Right renal pelvis (tissue), 4 donors: Measurements from ENCODE around the gene IRF2. TPM values are rescaled to one million over a fixed set of nuclear protein-coding genes. Genes with fewer than 3 reads are reported as not detected.

Experiments used
- DNase-seq, 4 donors: peaks; one replicate each; pipeline ENCODE4 v3.0.0-alpha.2; 2013; ENCODE audit warnings: low read depth in 4 of 4, low spot score in 3 of 4, missing footprints in 1 of 4
- polyA plus RNA-seq, 4 donors: library from polyadenylated mRNA; unstranded; fragments of 120-200 nt; gene quantifications; one replicate each; pipeline ENCODE4 v1.2.1, GENCODE V29; 2013; ENCODE audit not compliant: insufficient read length in 4 of 4

Gene IRF2
- polyA plus RNA-seq, 4 donors: 31.6 to 39.6 (median 36.2) TPM

DNA sequence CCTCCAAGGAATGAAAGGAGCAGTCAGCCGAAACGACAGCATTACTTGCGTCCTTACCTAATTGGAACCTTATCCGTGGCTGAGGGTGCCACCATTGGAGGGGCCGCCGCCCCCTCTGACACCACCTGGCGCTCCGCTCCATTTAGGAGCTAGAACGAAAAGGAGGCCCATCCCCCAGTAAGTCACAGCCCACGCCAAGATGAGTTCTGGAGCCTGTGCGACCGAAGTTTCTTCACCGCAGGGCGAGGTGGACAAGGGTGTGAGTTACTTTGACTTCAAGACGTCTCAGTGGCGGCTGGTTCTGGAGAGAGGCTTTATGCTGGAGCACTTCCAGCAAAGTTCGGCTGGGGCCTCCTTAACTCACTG is 729 bp upstream of the IRF2 start:
- no peak for DNase-seq

DNA sequence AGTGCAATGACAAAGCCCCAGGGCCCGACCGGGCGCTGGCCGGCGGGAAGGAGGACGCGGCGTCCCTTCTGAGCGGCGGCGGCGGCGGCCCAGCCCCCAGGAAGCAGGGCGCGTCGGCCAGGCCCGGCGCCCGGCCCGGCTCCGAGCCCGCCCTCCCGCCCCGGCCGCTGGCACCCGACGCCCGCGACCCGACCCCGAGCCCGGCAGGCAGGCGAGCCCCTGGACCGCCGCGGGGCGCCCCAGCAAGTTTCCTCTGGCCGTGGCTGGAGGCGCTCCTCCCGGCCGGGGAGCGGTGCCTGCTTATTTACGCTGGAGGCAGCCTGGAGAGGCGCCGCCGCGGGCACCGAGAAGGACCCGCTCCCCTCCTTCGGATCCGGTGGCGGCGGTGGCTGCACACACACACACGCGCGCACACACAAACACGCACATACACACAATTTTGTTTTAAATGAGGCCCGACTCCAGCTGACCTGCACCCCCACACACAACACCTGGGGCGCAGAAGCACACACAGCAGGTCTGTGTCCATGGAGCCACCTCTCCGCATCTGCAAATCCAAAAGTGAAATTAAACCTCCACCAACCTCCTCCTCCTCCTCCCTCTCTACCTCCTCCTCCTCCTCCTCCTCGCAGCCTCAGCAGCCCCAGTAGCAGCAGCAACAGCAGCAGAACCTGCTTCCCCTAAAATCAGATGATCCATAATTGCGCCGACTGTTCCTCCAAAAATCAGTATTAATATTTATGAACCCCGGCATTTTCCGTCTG is 669 bp downstream of the IRF2 start:
- DNase-seq: peak in 1 of 4 donors; percentile 32

DNA sequence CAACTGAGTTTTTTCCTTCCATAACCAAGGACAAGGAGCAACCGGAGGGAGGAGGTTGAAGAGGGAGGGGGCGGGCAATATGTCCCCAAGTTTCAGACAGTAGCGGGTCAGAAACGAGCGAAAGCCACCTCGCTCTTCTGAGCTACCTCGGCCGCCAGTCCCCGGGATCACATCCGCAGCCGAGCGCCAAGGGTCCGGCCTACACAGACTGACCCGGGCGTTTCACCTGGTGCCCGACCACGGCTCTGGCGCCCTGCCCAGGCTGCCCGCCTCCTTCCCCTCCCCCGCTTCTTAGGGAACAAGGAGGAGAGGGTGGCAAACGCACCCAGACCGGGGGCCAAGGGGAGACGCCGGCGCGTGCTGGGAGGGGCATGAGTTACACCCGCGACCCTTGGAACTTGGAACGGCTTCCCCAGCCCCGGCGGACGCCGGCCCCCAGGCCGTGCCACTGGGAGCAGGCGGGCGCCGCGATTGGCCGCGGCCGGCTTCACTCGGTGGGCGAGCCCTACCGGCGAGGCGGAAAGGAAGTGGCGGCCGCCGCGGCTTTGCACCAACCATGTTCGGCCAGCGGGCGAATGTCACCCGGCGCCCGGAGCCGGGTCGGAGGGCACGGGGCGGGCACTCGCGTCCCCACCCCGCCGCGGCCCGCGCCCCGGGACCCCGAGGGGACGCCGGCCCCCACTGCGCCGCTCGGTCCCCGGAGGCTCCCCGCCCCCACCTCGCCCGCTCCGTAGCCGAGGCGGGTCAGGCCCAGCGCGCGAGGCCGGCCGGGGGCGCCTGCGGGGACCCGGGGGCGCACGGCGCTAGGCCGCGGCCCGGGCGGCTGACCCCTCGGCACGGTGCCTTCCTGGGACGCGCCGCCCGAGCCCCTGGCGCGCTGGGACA is 1.5 kb downstream of the IRF2 start:
- peak in 2 of 4 donors; percentile 46 to 66 for DNase-seq

DNA sequence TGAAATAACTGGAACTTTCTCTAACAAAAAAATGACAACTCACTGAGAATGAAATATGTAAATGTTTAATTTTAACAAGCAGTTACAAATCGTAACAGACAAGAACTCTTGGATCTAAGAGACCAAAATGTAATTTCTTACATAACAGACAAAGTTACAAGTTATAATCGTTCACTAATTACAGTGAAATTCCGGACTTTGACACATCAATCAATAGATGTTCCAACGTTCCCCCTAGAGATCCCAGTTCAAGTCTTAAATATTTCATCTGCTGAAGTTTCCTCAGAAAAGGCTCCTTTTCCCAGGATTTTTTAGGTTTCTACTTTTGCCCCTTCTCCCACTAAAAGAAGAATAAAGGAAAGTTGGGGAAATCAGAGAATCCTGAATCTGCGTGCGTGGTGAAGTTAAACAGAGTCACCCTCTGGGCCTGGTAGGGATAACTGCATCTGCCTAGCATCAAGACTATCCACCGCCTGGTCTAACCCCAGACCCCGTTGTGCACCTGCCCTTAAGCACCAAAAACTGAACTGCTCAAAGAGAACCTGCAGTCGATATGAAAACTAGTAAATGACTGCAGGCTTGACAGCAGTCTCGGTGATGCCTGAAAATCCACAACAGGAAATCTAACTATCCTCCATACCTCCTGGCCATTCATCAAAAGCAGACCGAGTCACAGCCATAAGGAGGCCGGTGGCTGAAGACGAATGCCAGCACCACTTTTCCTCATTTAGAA is 2.3 kb downstream of the IRF2 start:
- no peak for DNase-seq

DNA sequence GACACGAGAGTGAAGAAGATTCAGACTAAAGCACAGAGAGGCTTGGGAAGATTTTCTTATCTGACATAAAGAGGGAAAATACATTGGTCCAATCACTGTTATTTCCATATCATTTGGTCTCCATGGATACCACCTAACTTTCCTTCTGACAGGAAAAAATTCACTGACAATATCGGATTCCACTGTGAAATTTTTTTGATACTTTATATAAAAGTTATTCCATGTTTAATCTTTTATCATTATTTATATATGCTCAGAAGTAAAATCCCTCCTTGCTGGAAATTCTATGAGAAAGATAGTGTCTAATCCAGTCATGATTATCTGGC is 3.6 kb downstream of the IRF2 start:
- DNase-seq: no peak

DNA sequence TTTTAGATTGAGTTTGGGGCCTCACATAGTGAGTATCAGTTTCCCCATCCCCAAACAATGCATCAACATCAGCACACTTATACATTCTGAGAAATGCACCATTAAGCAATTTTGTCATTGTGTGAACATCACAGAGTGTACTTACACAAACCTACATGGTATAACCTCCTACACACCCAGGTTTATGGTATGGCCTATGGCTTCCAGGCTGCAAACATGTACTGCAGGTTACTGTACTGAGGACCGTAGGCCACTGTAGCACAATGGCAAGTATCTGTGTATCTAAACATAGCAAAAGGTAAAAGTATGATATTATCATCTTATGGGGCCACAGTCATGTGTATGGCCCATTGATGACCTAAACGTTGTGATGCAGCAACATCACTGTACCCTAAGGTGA is 7.7 kb downstream of the IRF2 start:
- no peak for DNase-seq

DNA sequence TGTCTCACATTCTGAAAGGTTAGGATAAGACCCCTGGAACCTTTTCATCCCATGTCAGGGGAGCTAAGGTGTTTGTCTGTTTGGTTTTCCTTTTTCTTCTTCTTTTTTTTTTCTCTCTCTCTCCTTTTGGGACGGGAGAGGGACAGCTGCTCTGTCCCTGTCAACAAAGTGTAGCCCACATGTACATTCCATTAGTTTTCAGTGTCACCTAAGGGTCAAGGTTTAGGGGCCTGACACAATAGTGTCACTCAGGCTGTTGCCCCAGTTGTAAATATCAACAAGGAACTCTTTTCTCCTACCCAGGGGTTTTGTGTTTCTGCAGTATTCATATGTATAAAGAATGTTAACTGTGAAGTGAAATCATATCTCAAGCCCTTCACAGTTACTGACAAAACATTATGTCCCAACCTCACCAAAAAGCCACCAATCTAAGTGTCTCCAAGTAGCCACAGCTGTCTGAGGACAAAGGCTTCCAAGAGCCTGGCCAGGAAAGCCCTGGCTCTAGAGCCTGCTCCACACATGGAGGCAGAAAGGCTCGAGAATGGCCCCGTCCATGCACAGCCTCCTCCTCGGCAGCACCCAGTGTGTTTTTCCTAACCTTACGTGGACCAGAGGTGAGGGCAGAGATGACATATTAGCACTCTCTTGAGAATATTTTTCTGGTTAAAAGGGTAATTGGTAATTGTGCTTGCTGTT is 9.4 kb downstream of the IRF2 start:
- DNase-seq: no peak

DNA sequence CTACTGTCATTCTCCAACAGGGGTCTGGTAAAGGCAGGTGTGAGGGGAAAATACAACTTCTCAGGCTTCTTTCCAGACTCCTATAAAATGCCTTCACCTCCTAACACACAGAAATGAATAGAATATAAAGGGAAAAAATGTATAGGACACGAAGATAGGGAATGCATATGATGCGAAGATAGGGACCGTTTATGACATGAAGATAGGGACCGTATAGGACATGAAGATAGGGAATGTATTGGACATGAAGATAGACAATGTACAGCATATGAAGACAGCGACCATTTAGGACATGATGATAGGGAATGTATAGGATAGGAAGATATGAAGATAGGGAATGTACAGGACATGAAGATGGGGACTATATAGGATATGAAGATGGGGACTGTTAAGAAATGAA is 10.5 kb downstream of the IRF2 start:
- DNase-seq: no peak

DNA sequence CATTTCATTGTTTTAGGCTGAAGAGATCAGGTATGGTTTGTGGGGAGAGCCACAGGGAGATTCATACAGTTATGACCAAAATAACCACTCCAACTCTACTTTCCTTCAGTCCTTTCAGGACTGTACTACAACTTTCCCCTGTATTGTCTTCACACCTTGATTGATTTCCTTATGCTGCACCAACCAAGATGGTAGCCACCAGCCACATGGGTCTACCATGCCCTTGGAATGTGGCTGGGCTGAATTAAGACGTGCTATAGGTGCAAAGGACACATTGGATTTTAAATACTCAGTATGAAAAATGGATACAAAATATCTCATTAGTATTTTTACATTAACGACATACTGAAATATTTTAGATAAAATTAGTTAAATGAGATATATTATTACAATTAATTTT is 11.2 kb downstream of the IRF2 start:
- DNase-seq: no peak

DNA sequence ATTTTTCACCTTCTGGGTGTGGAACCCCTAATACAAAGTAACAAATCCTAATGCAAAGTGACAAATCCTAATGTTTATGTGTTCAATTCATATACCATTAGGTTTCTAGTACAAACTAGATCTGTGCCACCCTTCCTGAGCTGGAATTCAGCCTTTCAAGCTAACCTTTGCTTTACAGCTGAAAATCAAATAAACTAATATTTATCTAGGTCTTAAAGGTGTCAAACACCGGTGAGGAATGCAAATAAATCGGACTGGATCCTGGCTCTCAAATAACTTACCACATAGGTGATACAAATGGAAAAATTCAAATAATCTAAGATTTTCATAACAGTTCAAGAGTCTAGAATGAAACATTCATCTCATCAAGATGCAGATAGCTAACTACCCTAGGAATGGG is 11.6 kb downstream of the IRF2 start:
- no peak for DNase-seq

DNA sequence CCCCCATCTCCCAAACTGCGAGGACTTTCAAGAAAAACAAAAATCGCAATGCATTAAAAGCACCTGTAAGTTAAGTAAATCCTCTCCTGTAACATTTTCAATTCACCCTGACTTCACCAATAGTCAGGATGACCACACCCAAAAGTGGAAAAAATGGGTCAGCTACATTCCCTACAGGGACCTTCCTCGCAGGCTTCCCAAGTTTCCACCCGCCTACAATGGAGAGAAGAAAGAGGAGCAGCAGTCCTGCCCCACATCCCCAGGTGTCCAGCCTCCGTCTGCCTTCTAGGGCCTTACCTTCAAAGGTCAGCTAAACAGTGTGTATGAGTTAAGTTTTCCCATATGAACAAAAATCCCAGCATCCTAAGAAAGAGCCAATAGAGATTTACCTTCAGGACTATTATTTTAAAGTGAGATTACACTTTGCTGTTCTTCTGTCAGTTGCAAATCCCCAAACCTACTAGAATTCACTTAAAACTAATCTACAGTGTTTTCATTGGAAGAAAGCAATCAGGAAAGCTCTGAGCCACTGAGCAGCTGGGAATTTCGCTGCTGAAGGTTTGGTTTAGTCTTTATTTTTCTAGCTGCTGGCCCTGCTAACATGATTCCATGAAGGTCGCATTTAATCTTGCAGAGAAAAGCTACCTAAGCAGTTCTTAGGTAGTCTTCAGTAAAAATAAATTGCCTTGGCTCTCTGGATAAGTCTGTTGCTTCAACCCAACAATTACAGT is 12.5 kb downstream of the IRF2 start:
- DNase-seq: no peak

DNA sequence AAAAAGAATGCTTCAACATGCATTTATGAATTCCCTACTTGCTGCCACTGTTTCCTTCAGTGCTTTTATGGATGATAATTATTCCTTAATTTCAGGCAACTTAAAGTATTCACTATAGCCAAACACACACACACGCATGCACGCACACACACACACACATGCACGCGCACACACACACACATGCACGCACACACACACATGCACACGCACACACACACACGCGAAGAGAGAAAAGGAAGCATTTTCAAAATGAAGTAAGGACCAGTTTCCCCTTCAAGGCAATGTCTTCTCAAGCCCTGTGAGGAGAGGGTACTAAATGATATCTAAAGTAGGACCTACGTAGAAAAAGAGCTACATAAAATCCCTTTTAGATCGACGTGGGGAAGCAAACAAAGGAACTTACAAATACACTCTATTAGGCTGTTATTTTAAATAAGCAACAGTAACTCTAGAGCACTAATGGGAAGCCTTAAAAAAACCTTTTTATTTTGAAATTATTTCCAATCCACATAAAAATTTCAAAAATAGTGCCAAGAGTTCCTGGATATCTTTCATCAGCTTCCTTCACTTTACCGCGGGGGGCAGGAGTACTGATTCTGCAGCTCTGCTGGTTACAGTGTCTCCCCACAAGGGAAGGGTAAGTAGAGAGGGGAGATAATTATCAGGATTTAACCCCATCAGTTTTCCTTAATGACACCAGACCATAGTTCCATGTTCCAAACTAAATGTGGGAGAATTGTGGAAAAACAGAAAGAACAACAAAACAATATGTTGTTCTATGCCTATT is 13.7 kb downstream of the IRF2 start:
- DNase-seq: no peak

DNA sequence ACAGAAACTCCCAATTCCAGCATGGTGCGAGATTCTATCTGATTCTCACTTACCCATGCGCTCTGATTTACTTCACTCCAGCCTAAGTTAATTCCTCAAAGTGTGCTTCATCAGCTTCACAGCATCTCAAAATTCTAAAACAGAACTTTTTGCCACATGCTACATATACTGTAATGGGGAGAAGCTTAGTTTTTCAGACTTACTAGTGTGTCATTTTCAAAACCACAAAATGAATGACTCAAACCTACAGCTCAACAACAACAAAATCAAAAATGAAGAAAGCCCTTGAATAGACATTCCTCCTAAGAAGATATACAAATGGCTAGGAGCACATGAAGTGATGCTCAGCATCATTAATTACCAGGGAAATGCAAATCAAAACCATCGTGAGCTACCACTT is 14.9 kb downstream of the IRF2 start:
- DNase-seq: no peak

DNA sequence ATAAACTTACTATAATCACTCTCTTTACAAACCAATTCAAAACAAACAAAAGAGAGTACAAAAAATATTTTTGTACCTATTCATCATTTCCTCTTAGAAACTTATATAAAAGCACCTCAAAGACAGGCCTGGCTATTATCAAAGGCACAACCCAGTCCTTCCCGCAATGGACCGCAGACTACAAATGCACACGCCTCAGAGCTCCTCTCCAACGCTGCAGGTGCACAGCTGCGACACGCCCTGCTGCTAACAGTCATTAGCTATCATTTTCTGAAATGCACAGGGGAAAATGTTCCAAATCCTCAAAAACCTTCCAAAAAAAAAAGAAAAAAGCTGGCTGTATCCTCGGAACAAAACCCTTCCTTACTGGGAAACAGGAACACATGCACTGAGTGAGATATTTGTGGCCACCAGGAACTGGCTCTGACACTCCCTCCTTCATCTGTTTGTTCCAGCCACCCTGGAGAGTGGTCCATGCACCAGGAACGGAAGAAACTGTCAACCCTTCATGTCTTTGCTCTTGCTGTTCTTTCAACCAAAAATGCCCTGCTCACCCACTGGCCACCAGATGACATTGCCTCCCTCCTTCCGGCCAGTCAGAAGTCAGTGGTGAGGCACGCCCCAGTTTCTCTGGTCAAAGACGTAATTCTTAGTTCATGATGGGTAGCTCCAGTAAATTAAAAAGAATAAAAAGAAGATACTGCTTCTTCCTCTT is 16.7 kb downstream of the IRF2 start:
- DNase-seq: no peak

DNA sequence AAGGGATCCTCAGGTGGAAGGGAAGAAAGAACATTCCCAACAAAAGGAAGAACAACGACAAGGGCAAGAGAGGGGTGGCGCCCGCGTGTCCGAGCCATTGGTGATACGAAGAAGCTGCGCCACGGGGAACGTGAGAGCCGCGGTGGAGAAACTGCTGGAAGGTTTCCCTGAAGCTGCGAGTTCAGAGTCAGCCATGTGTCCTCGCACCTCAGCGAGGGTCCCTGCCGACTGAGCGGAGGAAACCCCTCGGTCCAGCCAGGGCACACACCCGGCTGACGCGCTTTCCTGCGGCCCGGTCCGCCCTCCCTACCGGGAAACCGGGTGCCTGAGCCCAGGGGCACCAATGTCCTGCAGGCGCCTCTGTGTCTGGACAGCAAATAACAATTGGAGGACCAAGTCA is 18.0 kb downstream of the IRF2 start:
- DNase-seq: no peak

DNA sequence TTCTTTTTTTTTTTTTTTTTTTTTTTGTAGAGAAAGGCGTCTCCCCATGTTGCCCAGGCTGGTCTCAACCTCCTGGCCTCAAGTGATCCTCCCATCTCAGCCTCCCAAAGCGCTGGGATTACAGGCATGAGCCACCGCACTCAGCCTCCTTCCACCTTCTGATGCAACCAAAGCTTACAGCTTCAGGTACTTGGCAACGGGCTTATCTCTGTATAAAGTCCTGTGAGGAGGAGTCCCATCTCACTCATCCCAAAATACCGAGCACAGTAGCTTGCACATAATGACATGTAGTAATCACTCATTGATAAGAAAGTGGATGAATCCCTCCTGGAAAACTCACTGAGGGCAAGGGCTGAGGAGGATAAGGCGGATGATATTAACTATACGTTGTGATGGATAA is 19.1 kb downstream of the IRF2 start:
- no peak for DNase-seq

DNA sequence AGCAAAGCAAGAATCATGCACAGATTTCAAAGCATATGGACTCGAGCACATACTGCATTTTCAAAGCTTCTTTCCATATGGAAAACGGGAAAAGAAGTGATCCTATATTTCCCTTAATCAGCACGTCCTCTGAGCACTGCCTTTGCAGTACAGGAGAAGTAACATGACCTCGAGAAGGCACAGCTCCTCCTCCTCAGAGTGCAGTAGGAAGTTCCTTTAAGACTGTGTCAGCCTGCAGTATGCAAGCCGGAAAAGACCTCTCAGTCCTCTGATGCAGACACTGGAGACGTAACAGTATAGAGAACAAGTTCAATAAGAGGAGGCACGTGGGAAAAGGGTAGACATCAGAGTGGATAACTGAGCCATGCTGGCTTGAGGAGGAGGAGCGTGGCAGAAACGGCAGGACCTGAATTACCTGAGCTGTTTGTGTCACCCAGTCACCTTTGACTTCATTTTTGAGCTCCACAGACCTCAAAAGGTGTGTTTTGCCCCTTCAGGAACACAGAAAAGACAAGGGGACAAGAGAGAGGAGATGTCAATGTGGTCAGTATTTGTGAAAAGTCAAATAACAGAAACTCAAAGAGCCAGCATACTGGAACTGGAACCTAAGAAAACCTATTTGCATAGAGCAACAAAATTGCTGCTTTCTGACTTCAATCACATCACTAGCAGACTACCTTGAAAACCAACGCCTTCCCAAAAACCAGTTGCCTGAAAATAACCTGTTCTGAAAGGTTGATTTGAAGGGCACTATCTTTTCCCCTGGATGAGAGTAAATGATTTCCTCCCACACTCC is 20.8 kb downstream of the IRF2 start:
- no peak for DNase-seq

DNA sequence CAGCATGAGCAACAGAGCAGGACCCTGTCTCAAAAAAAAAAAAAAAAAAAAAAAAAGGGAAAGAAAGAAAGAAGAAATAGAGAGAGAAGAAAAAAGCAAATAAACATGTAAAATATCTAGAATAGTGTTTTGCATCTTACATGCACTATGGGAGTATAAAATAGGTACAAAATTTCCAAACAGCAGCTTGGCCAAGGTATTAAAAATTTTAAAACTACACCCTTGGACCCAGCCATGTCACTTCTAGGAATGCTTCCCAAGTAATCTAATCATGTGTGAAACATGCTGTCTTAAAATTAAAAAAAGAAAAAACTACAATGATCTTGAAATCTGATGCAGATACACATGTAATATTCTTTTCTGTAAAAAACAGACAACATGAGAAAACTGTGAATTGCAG is 21.6 kb downstream of the IRF2 start:
- no peak for DNase-seq
